Stimulated activated CD4-positive, alpha-beta T cell treated with anti-CD3 and anti-CD28 coated beads, Interleukin-15, amount 100 ng/mL, for 1 hour (primary cell): ENCODE results near the gene CD96.
A peak's percentile ranks its signal among the peaks of the same experiment; 100 is the strongest.
"Not testable (repeated sequence)": the region's sequence is repeated elsewhere in the genome, so short reads cannot be mapped to it uniquely, and the experiment has no call there.

Experiments used
- DNase-seq, 2 donors: peaks; one replicate each; pipeline ENCODE4 v3.0.0-alpha.2; 2020; ENCODE audit warnings: low read depth in 1 of 2, low spot score in 1 of 2

CD96 gene

GRCh38 chr3:111561902-111562301 is 19.9 kb downstream of the CD96 start:
- not testable (repeated sequence) for DNase-seq

GRCh38 chr3:111566844-111567243 is 24.8 kb downstream of the CD96 start:
- DNase-seq: no peak

DNA sequence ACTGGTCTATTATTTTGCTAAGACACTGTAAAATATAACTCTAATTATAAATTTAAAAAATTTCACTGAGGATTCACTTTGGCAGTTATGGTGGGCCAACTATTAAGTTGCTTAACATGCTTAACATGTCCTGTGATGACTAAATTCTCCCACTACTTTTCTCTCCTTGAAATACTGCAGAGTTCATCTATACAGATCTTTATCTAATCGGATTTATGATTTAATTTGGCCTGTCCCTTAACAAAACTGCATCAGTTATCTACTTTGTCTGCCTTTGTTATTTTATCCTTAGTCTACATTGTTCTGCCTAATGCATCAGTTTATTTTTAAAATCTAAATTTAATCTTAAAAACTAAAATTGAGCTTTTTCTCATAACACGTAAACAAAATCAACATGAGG is 26.4 kb downstream of the CD96 start:
- DNase-seq: no peak

- no peak for DNase-seq
These were observed 26.9 kb downstream of the CD96 start for GRCh38 chr3:111568911-111569310.

DNA sequence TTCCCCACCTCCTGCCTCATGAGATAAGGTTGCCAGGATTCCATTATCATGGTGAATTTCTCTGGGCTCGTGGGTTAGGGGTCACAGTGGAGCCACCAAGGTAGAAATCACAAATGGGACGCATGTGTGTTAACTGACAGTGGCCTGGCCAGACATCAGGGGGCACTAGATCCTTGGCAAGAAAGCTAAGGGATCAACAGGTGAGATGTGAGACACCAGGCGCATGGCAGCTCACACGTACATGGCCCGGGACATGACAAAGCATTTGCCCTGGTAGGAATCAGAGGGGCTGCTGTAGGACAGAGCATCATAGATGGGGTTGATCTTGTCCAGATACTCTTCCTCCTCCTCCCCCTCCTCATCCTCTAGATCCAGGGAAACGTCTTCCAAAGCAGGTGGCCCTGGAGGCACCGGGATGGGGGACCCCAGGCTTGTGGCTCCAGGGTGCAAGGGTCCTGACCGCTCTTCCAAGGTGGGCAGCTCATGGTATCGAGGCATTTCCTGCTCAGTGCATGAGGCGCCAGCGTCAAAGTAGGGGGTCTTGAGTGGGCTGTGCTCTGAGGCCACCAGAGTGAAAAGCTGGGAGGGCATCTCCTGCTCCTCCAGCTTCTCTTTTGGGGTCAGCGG is 28.5 kb downstream of the CD96 start:
- no peak for DNase-seq

DNA sequence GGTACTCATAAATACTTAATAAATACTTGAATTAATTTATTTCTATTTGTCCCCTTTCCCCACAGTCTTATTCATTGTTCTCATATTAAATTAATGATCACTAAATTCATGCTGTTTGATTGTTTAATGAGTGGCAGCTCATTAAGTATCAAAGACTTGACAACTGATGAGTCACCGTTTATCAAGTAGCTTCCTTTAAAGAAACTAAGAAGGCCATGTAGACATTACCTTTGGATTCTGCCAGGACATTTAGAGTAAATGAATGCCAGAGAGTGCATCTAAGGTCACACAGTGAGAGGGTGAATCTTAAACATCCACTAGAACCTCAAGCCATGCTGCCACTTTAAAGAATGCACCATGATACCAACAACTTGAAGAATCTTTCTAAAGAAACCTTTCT is 29.3 kb downstream of the CD96 start:
- DNase-seq: no peak

- DNase-seq: peak in 1 of 2 donors; percentile 25
These were observed 30.0 kb downstream of the CD96 start for GRCh38 chr3:111571907-111572460.

- no peak for DNase-seq
These were observed 35.1 kb downstream of the CD96 start for GRCh38 chr3:111577113-111577512.

DNA sequence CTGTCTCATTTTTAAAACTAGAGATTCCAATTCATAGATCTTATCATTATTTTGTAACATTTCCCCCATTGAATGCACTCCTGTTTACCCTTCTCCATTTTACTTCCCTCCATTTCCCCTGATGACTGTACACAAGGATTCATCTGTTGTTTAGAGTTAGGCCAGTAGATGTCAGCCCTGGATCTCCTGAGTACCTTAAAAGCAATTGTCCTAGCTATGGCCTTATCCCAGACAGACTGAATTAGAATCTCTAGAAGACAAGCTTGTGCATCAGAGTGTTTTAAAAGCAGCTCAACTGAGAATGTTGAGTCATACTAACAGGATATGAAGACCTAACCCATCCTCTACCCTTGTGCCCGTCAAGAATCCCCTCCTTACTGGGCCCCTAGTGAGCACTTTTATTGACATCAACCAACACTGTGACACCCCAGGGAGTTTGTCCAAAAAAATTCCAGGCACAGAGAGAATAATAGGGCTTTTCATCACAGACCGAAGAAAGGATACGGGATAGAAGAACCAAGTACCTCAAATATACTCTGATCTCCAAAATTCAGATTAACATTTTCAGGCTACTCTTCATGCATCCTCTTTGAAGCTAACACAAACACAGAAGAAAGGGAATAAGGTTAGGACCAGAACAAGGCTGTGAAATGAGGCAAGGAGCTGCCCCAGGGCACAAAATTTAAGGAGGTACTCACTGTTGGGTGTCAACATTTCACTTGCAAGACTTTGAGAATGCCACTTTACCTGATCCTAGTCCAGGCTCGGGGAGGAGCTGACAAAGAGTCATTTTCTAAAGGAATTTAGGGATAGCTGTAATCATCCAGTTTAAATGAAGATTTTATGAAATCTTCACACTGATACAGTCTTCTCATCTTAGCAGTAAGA is 36.0 kb downstream of the CD96 start:
- DNase-seq: no peak

GRCh38 chr3:111578867-111579266 is 36.9 kb downstream of the CD96 start:
- no peak for DNase-seq

DNA sequence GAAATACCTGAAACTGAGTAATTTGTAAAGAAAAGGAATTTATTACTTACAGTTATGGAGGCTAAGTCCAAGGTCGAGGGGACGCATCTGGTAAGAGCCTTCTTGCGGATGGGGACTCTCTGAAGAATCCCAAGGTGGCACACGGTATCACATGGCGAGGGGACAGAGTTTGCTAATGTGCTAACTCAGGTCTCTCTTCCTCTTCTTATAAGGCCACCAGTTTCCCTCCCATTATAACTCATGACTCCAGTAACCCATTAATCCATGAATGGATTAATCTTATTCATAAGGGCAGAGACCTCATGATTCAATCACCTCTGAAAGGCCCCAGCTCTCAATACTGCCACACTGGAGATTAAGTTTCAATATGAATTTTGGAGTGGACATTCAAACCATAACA is 37.5 kb downstream of the CD96 start:
- DNase-seq: no peak

- DNase-seq: no peak
These were observed 39.6 kb downstream of the CD96 start for GRCh38 chr3:111581403-111582119.

DNA sequence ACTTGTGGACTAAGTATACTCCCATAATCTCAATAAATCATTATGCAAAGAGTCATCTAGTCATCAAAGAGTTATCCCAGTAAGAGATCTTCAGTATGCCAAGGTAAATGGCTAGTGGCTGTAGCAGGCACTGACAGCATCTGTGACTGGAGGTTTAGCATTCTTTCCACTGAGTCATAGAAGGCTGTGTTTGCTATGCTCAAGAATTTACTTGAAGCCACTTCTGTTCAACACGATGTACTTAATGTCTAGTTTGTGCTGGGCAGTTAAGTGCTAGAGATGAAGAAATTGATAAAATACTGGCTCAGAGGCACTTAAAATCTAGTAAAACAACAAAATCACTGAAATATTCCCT is 40.1 kb downstream of the CD96 start:
- no peak for DNase-seq

- DNase-seq: no peak
These were observed 42.7 kb downstream of the CD96 start for GRCh38 chr3:111584744-111585143.

DNA sequence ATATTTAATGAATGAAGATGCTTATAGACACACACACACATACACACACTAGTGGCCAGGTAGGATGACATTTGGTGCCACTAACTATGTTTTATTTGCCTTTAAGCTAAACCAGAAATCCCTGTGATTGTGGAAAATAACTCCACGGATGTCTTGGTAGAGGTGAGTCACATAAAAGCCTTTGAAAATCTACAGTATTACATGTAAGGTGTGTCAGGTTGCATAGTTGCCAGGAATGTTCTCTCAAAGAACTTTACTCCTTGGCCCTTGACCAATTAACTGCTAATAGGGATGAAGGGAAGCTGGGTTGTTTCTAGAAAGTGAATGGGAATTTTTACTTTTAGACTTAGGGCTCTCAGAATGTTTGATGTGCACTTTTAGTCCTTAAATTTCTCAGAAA is 43.2 kb downstream of the CD96 start:
- no peak for DNase-seq

- DNase-seq: no peak
These were observed 46.5 kb downstream of the CD96 start for GRCh38 chr3:111588527-111588926.

- DNase-seq: no peak
These were observed 47.5 kb downstream of the CD96 start for GRCh38 chr3:111589303-111590142.

GRCh38 chr3:111590143-111590491 is 48.1 kb downstream of the CD96 start:
- DNase-seq: no peak

- no peak for DNase-seq
These were observed 49.6 kb downstream of the CD96 start for GRCh38 chr3:111591555-111591954.

DNA sequence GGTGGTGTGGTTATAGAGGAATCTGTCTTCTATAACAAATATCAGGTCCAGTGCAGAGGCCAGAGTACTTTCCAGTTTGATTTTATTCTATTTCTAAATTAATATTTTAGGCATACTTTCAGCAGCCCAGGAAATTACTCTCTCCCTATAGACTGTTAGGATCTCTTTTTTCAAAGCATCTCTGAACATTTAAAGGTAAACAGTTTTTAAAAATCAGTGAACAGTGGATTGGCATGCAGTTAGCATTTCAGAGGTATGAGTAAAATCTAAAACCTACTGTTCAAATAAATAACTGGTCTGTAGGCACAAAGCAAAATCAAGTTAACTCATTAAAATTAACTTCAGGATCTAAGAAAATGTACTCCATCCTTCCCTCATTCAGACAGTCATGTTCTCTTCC is 50.1 kb downstream of the CD96 start:
- DNase-seq: no peak

DNA sequence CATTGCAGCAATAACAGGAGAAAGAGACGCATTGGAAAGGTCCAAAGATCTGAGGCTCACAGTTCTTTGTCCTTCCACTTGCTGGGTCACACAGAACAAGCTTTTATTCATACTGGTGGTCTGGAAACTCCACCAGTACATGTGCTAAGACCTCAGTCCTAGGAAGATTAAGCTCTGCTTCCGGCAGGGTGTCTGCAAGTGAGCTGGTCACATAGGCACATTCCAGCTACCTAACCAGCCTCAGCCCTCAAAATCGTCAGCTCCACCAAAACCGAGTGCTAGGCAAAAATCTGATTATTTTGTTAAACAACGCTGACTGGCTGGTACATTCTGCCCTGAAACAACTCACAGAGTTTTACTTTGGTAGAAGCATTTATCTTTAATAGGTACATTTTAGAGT is 50.9 kb downstream of the CD96 start:
- no peak for DNase-seq
